Endothelial cell of umbilical vein (primary cell): ENCODE results near the gene MSH5.

ENCODE experiments used
- CTCF ChIP-seq, 2 donors: IDR thresholded peaks; 1 replicate in 1 of 2; 2 replicates in 1 of 2; pipeline ENCODE4 v1.5.1; 2011; ENCODE audit warnings: low read length in 2 of 2, mild to moderate bottlenecking in 2 of 2, moderate library complexity in 2 of 2, control low read depth in 1 of 2, inconsistent platforms in 1 of 2, low read depth in 1 of 2; ENCODE audit not compliant: insufficient read depth in 1 of 2; ENCODE audit errors: extremely low read depth in 1 of 2
- EZH2 ChIP-seq: IDR thresholded peaks from 2 replicates; pipeline ENCODE4 v1.6.1; 2012; ENCODE audit warnings: borderline replicate concordance, low read depth, mild to moderate bottlenecking, moderate library complexity, low read length, inconsistent platforms; ENCODE audit not compliant: severe bottlenecking
- MYC ChIP-seq: IDR thresholded peaks from one replicate; pipeline ENCODE4 v1.6.1; 2011; ENCODE audit warnings: mild to moderate bottlenecking, low read depth, low read length
- POLR2A ChIP-seq: IDR thresholded peaks from 2 replicates; pipeline ENCODE4 v1.6.1; 2012; ENCODE audit warnings: low read depth, mild to moderate bottlenecking, control low read depth, low read length

GRCh38 chr6:31706599-31706998 lies 33.2 kb upstream of the MSH5 start, which contains the start of gene LY6G6F:
- TF ChIP-seq EZH2 (no peak), CTCF (IDR thresholded peaks at IDR 0.05; ENCODE audit: extremely low read depth in 1 of 2, insufficient read depth in 1 of 2, low read depth in 1 of 2, low read length in 2 of 2) (no peak), POLR2A (no peak), MYC (no peak)
